PFSK-1 (cell line): ENCODE results near the gene PLXNA1.

Experiments used
- POLR2AphosphoS5 ChIP-seq: IDR thresholded peaks from 2 replicates; pipeline ENCODE4 v1.6.1; 2012; ENCODE audit warnings: low read depth, mild to moderate bottlenecking, control low read depth, low read length, moderate library complexity
- SIN3A ChIP-seq: IDR thresholded peaks from 2 replicates; pipeline ENCODE4 v1.6.1; 2012; ENCODE audit warnings: mild to moderate bottlenecking, low read length, moderate library complexity, borderline replicate concordance; ENCODE audit not compliant: insufficient read depth

DNA sequence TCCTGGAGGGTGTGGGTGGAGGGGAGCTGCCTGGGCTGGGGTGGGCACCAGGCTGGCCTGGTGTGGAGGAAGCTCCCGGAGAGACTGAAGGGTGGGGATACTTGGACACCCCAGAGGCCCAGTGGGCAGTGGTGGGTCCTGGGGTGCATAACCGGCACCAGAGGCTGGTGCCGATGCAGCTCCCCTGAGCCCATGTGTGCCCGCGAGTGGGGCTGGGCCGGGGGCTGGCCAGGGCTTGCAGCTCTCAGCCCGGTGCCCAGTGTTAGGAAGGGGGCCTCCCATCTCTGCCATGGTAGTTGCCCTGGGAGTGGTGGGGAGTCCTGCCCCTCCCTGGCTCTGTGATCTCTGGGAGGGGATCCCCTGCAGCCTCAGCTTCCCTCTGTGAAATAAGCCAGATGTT is 9.3 kb downstream of the PLXNA1 start:
- TF ChIP-seq SIN3A (no peak), POLR2AphosphoS5 (no peak)
